Femur (tissue), 1 donor: ENCODE data around the gene THAP7.
"Not testable (repeated sequence)": the region's sequence is repeated elsewhere in the genome, so short reads cannot be mapped to it uniquely, and the experiment has no call there.

Source experiments
- DNase-seq: peaks from one replicate; pipeline ENCODE4 v3.0.0-alpha.2; 2017

THAP7 gene

DNA sequence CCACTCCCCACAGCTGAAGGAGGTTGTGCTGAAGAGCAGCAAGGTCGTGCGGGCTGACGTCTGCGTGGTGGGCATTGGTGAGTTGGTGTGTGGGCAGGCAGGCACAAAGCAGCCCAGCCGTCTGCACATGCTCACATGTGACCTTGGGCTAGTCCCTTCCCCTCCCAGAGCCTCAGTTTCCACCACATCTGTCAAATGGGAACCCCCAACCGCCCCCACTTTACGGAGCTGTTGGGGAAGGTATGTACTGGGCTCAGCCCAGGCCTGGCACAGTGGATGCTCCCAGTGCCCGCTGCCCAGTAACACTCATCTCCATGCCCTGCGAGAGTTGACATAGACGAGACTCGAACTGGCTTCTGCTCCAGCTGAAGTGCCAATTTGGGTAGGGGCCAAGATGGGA, 24.9 kb downstream of the THAP7 start:
- DNase-seq: no peak

- DNase-seq: no peak
These were observed 25.5 kb downstream of the THAP7 start for GRCh38 chr22:20976291-20976877.

DNA sequence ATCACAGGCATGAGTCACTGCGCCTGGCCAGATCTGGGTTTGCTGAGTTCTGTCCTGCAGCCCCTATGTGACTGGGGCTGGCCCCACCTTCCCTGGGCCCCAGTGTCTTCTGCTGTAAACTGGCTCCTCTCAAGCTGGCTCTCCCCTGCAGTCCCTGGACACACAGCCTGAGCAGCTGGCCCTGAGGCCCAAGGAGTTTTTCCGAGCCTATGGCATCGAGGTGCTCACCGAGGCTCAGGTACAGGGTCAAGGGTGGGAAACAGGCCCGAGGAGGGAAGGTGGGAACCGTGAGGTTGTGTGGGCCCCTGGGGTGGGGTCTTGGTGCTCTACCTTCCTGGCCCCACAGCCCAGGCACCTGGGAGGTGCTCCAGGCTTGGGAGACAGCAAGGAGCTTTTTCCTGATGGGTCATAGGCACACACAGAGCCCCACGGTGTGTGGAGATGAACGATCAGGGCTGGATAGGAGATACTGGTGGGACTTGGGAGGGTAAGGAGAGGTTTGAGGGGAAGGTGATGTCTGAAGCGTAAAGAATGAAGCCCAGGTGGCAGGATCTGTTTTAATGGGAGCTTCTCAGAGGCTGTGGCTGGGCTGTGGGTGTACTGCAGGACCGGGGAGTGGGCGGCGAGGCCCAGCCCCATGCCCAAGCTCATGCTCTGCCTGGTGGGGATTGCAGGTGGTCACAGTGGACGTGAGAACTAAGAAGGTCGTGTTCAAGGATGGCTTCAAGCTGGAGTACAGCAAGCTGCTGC, 26.2 kb downstream of the THAP7 start:
- DNase-seq: no peak

- no peak for DNase-seq
These were observed 27.5 kb downstream of the THAP7 start for GRCh38 chr22:20974336-20974955.

- no peak for DNase-seq
These were observed 28.2 kb downstream of the THAP7 start for GRCh38 chr22:20973634-20974286.

DNA sequence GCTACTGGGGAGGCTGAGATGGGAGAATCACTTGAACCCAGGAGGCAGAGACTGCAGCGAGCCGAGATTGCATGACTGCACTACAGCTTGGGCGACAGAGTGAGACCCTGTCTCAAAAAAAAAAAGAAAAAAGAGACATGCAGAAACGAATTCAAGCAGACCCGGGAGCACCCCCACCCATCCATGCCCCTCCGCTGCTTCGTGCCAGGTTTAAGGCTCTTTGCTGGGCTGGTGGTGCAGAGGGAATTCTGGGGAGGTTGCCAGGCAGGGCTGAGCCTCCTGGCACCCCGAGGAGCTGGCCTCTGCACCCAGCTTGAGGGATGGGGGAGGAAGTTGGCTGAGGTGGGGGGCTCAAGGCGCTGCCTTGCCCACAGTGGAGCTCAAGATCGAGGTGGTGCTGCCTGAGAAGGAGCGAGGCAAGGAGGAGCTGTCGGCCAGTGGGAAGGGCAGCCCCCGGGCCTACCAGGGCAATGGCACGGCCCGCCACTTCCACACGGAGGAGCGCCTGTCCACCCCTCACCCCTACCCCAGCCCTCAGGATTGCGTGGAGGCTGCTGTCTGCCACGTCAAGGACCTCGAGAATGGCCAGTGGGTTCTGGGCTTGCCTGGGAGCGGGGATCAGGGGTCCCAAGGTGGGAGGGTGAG, 28.9 kb downstream of the THAP7 start:
- no peak for DNase-seq

DNA sequence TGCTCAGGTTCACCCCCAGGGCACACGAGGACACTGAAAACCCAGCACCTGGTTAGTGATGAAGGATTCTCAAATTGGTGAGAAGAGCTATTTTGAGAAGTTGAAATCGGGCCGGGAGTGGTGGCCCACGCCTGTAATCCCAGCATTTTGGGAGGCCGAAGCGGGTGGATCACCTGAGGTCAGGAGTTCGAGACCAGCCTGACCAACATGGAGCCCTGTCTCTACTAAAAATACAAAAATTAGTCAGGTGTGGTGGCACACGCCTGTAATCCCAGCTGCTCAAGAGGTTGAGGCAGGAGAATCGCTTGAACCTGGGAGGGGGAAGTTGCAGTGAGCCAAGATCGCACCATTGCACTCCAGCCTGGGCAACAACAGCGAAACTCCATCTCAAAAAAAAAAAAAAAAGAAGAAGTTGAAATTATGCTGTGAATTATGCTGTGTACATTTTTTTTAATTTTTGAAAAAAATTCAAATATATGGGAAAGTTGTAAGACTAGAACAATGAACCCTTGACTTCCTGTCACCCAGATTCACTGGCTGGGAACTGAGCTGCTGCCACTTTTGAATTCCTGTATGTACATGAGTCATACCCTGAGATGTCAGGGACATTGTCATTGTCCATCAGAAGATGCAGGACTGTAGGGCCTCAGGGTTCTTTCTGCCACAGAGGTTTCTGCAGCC, 29.8 kb downstream of the THAP7 start:
- not testable (repeated sequence) for DNase-seq

DNA sequence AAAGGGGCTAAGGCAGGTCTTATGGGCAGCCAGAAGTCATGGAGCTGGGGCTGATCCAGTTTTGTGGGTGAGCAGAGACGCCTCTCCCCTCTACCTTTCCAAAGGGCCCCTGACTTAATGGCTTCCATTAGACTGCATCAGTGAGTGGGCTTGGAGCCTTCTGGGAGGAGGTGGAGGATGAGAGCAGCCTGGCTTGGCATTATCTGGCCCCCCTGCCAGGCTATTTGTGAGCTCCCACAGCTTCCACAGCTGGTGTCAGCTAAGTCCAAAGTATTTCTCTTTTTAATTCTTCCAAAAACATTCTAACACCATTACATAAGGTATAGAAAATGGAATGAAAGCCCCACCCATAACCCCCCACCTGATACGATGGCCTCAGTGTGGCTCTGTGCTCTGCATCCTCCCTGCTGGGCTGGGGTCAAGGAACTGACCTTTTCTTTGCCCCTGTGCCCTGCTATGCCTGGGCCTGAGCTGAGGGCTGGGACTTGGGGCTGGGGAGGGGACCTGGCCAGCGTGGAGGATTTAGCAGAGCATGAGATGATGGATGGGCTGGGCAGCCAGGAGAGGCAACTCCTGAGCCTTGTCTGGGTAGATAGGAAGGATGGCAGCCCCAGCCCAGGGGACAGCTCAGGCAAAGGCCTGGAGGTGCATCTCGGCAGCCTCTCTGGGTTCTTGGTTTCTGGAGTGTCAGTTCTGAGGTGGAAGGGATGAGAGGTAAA, 30.8 kb downstream of the THAP7 start:
- no peak for DNase-seq

GRCh38 chr22:20968281-20968977, 33.5 kb downstream of the THAP7 start:
- DNase-seq: no peak

- no peak for DNase-seq
These were observed 34.2 kb downstream of the THAP7 start for GRCh38 chr22:20967697-20968211.

DNA sequence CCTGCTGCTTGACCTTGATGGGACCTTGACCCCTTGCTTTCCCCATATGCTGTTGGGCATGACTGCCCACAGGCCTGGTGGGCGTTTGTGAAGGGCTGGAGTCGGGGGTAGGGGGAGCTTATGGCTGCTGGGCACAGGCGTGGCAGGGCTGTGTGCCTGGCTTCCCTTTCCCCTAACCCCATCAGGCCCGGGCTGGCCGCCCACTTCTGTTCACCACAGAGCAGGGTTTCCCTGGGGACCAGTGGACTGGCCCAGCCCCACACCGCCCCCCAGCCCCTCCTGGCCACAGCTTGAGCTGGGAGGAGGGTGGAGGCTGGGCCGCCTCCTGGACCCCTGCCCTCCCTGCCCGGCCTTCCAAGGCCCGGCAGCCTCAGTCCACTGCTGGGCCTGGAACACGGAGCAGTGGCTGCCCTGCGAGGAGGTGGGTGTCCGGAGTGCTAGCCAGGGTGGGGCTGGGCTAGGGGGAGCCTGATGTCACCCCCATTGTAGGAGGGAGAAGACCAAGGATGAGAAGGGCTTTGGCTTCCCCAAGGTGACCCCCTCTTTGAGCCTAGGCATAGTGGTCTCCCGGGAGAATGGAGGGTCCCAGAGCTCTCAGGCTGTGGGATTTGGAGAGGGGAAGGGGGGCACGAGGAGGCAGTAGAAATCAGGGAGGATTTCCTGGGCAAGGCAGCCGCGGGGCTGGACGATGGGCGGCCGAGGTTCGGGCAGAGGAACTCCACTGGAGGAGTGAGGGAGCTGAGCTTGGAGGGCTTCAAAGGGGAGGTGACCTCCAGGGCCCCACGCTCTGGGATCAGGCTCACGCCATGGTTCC, 34.8 kb downstream of the THAP7 start, which contains the start of gene AIFM3:
Gene AIFM3 (plus strand): TSS at position 373 of the 814 bp plus-strand sequence. CDS start 690 bp downstream, outside the sequence.
- DNase-seq: no peak

GRCh38 chr22:20965888-20966855, 35.7 kb downstream of the THAP7 start:
- no peak for DNase-seq

- no peak for DNase-seq
These were observed 36.6 kb downstream of the THAP7 start for GRCh38 chr22:20965104-20965887.

- no peak for DNase-seq
These were observed 37.2 kb downstream of the THAP7 start for GRCh38 chr22:20964799-20965103.

DNA sequence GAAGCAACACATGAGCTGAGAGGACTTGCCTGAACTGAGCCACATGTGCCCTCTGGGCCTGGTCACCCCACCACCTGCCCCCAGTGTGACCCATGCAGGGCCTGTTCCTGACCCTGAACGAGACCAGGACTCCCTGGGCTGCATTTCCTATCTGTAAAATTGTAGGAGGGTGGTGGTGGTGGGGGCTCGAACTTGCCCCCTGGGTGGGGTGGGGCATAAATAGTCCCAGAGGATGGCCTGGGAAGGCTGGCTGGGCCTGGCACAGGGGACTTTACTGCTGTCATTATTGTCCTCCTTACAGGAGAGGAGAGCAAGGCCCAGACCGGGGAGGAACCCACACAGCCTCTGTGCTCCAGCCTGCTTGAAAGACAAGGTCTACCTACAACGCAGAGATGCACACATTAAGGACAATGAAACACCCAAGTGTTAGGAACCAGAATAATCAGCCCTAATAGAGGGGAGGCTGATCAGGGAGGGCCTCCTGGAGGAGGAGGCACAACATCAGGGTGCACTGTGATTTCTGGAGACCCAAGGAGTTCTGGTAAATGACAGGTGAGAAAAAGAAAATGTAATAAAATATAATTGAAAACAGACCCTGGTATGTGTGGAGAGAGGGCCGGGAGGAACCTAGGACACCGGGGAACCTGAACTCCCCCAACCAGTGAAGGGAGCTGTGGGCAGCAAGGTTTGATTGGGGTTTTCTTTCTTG, 37.7 kb downstream of the THAP7 start:
- no peak for DNase-seq

DNA sequence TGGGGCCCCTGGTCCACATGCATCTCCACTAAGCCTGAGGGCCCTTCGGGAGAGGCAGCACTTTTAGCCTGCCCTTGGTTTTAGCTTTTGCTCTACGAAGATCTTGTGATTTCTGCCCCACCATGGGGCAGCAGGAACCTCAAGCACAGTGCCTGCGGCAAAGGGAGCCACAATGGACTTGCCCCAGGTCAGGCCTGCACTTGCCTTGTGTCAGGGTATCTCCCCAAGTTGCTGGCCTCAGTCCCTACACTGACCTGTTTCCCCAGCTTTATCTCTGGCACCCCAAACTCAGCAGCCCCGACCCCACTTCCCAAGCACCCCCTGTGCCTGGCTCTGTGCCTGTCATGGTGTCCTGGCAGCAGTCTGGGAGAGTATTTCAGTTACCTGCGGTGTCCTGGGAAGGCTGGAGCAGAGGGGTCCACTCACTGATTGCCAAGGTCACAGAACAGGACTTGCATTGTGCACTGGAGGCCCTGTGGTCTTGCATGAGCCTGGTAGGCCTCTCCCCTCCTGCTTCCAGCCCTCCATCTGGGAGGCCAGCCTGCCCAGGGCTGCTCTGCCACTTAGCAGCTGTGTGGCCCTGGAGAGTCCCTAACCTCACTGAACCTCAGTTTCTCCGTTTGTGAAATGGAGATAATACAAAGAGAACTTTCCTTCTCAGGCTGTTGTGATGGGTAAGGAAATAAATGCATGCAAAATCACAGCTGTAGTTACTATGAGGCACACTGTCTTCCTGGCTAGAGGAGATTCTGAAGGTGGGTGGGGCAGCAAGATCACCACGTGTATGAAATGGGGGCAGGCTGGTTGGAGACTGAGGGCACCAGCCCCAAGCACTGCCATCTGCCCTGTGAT, 38.5 kb downstream of the THAP7 start:
- no peak for DNase-seq
